Karpas-422 (cell line): ENCODE measurements around the gene EFHD2. TPM values are rescaled to one million over a fixed set of nuclear protein-coding genes. Genes with fewer than 3 reads are reported as not detected.
A peak's percentile ranks its signal among the peaks of the same experiment; 100 is the strongest.

Source experiments
- DNase-seq: peaks from one replicate; pipeline ENCODE4 v3.0.0-alpha.2; 2015
- H2AFZ ChIP-seq: fragments of 200-600 bp; sonication (generic); 2 replicates; pipeline ENCODE4 v1.6.1; 2014; ENCODE audit warnings: antibody characterized with exemption, low read length, mixed read lengths
- H3K27ac ChIP-seq: fragments of 200-600 bp; sonication (generic); 2 replicates; pipeline ENCODE4 v1.5.1; 2014; ENCODE audit warnings: mild to moderate bottlenecking, low read length, moderate library complexity
- H3K27me3 ChIP-seq: fragments of 200-600 bp; sonication (generic); 2 replicates; pipeline ENCODE4 v1.6.1; 2014; ENCODE audit warnings: low read length, mixed read lengths
- H3K36me3 ChIP-seq: fragments of 200-600 bp; sonication (generic); 2 replicates; pipeline ENCODE4 v1.6.1; 2014; ENCODE audit warnings: low read length, mixed read lengths; ENCODE audit not compliant: insufficient read depth
- H3K4me1 ChIP-seq: fragments of 200-600 bp; sonication (generic); 2 replicates; pipeline ENCODE4 v1.6.1; 2014; ENCODE audit warnings: mild to moderate bottlenecking, low read length, mixed read lengths
- H3K4me2 ChIP-seq: fragments of 200-600 bp; sonication (generic); 2 replicates; pipeline ENCODE4 v1.6.1; 2014; ENCODE audit warnings: low read length, low read depth, mild to moderate bottlenecking; ENCODE audit not compliant: poor library complexity, severe bottlenecking
- H3K4me3 ChIP-seq: fragments of 200-600 bp; sonication (generic); 2 replicates; pipeline ENCODE4 v1.5.1; 2014; ENCODE audit warnings: mild to moderate bottlenecking, antibody characterized with exemption, low read length, mixed read lengths
- H3K79me2 ChIP-seq: fragments of 200-600 bp; sonication (generic); 2 replicates; pipeline ENCODE4 v1.6.1; 2014; ENCODE audit warnings: mild to moderate bottlenecking, low read length, mixed read lengths
- H3K9ac ChIP-seq: fragments of 200-600 bp; sonication (generic); 2 replicates; pipeline ENCODE4 v1.6.0; 2014; ENCODE audit warnings: low read length
- H3K9me2 ChIP-seq: fragments of 200-600 bp; sonication (generic), shearing (Covaris generic); replicated peaks from 2 replicates; pipeline ENCODE4 v1.6.0; 2014; ENCODE audit warnings: mild to moderate bottlenecking, low read length, moderate library complexity; ENCODE audit not compliant: insufficient read depth
- H3K9me3 ChIP-seq: fragments of 300-700, 200-600 bp; sonication (generic); 2 replicates; pipeline ENCODE4 v1.6.1; 2014; ENCODE audit warnings: low read length, mixed read lengths
- H4K20me1 ChIP-seq: fragments of 200-600 bp; sonication (generic); 2 replicates; pipeline ENCODE4 v1.6.1; 2014; ENCODE audit warnings: mild to moderate bottlenecking, antibody characterized with exemption, low read length, low read depth; ENCODE audit not compliant: insufficient read depth
- total RNA-seq: library from RNA; depleted of rRNA; stranded (reverse); fragments of >200 nt; shearing (Covaris generic); gene quantifications from 2 replicates; pipeline ENCODE4 v1.2.3, GENCODE V29; 2014; ENCODE audit warnings: low replicate concordance; rRNA removed

EFHD2 gene
- 24.9 and 57.8 TPM in 2 replicates for total RNA-seq

- H2AFZ ChIP-seq, result peak within 1 kb of the TSS; percentile 82
These were observed at the start of gene EFHD2 for GRCh38 chr1:15409388-15410222. EFHD2 (plus strand) TSS chr1:15409888; CDS start chr1:15409972, 84 bp downstream.

GRCh38 chr1:15360700-15361099 lies 49.0 kb upstream of the EFHD2 start:
- Histone ChIP-seq H3K27me3 (no peaks in the 10 kb centered on the region), H3K4me1 (no peaks in the 10 kb centered on the region), H3K27ac (no peak overlapping the region), H2AFZ (no peak overlapping the region), H4K20me1 (no peaks in the 10 kb centered on the region), H3K4me3 (no peak overlapping the region), H3K4me2 (no peak overlapping the region), H3K9me3 (no peaks in the 10 kb centered on the region), H3K36me3 (no peaks in the 10 kb centered on the region), H3K79me2 (no peaks in the 10 kb centered on the region), H3K9me2 (no peaks in the 10 kb centered on the region), H3K9ac (no peak overlapping the region)
- no peak for DNase-seq

More at GRCh38 chr1:15409388-15410222, at the start of gene EFHD2:
- peaks cover 18% of the 10 kb centered on the region; the same call in 1 of the 2 replicates for H4K20me1 ChIP-seq
- H3K4me3 ChIP-seq, result peak within 1 kb of the TSS; percentile 75
- peak within 1 kb of the TSS; percentile 97 for H3K9ac ChIP-seq
- H3K9me2 ChIP-seq, result no peaks in the 10 kb centered on the region
- H3K4me2 ChIP-seq, result peak within 1 kb of the TSS; percentile 97
- H3K27me3 ChIP-seq, result no peaks in the 10 kb centered on the region
- DNase-seq, result peak; percentile 94
- peaks cover 21% of the 10 kb centered on the region for H3K4me1 ChIP-seq
- peaks cover 1% of the 10 kb centered on the region; the same call in 1 of the 2 replicates for H3K36me3 ChIP-seq
- peak within 1 kb of the TSS; percentile 51 for H3K27ac ChIP-seq
- H3K9me3 ChIP-seq, result no peaks in the 10 kb centered on the region
- H3K79me2 ChIP-seq, result peaks cover 47% of the 10 kb centered on the region

GRCh38 chr1:15362096-15362736 lies 47.5 kb upstream of the EFHD2 start:
- Histone ChIP-seq H3K9me2 (no peaks in the 10 kb centered on the region), H3K27me3 (no peaks in the 10 kb centered on the region), H4K20me1 (no peaks in the 10 kb centered on the region), H3K36me3 (no peaks in the 10 kb centered on the region), H2AFZ (no peak overlapping the region), H3K4me1 (no peaks in the 10 kb centered on the region), H3K4me3 (no peak overlapping the region), H3K4me2 (no peak overlapping the region), H3K27ac (no peak overlapping the region), H3K79me2 (no peaks in the 10 kb centered on the region), H3K9ac (no peak overlapping the region), H3K9me3 (no peaks in the 10 kb centered on the region)
- DNase-seq, result no peak

GRCh38 chr1:15362737-15363128 lies 47.0 kb upstream of the EFHD2 start:
- Histone ChIP-seq H3K9me3 (no peaks in the 10 kb centered on the region), H3K79me2 (no peaks in the 10 kb centered on the region), H3K27ac (no peak overlapping the region), H2AFZ (no peak overlapping the region), H3K9me2 (no peaks in the 10 kb centered on the region), H3K9ac (no peak overlapping the region), H3K4me2 (no peak overlapping the region), H3K27me3 (no peaks in the 10 kb centered on the region), H4K20me1 (no peaks in the 10 kb centered on the region), H3K4me1 (no peaks in the 10 kb centered on the region), H3K4me3 (no peak overlapping the region), H3K36me3 (no peaks in the 10 kb centered on the region)
- no peak for DNase-seq

- no peak overlapping the region for H3K4me2 ChIP-seq
- H3K9ac ChIP-seq, result no peak overlapping the region
- H3K36me3 ChIP-seq, result no peaks in the 10 kb centered on the region
- H3K27me3 ChIP-seq, result no peaks in the 10 kb centered on the region
- H2AFZ ChIP-seq, result no peak overlapping the region
- no peaks in the 10 kb centered on the region for H3K79me2 ChIP-seq
- no peaks in the 10 kb centered on the region for H3K9me2 ChIP-seq
- peak; percentile 46 for DNase-seq
- H3K4me1 ChIP-seq, result no peaks in the 10 kb centered on the region
- H4K20me1 ChIP-seq, result no peaks in the 10 kb centered on the region
- H3K27ac ChIP-seq, result no peak overlapping the region
- no peak overlapping the region for H3K4me3 ChIP-seq
- no peaks in the 10 kb centered on the region for H3K9me3 ChIP-seq
These were observed 44.9 kb upstream of the EFHD2 start for GRCh38 chr1:15364740-15365139.

- H3K79me2 ChIP-seq, result no peaks in the 10 kb centered on the region
- no peaks in the 10 kb centered on the region for H3K27me3 ChIP-seq
- H2AFZ ChIP-seq, result no peak overlapping the region
- DNase-seq, result no peak
- no peaks in the 10 kb centered on the region for H3K36me3 ChIP-seq
- no peaks in the 10 kb centered on the region for H3K4me1 ChIP-seq
- no peak overlapping the region for H3K4me3 ChIP-seq
- H3K9ac ChIP-seq, result no peak overlapping the region
- H4K20me1 ChIP-seq, result no peaks in the 10 kb centered on the region
- H3K9me2 ChIP-seq, result no peaks in the 10 kb centered on the region
- H3K27ac ChIP-seq, result no peak overlapping the region
- no peak overlapping the region for H3K4me2 ChIP-seq
- no peaks in the 10 kb centered on the region for H3K9me3 ChIP-seq
These were observed 40.8 kb upstream of the EFHD2 start for GRCh38 chr1:15368888-15369287.

GRCh38 chr1:15370268-15370667 lies 39.4 kb upstream of the EFHD2 start:
- Histone ChIP-seq H4K20me1 (no peaks in the 10 kb centered on the region), H3K9me2 (no peaks in the 10 kb centered on the region), H3K79me2 (no peaks in the 10 kb centered on the region), H3K4me3 (no peak overlapping the region), H3K4me2 (no peak overlapping the region), H3K36me3 (no peaks in the 10 kb centered on the region), H3K4me1 (no peaks in the 10 kb centered on the region), H3K9ac (no peak overlapping the region), H3K9me3 (no peaks in the 10 kb centered on the region), H3K27ac (no peak overlapping the region), H3K27me3 (no peaks in the 10 kb centered on the region), H2AFZ (no peak overlapping the region)
- no peak for DNase-seq

- no peak overlapping the region for H3K4me3 ChIP-seq
- no peaks in the 10 kb centered on the region for H3K79me2 ChIP-seq
- H3K27me3 ChIP-seq, result no peaks in the 10 kb centered on the region
- DNase-seq, result no peak
- no peaks in the 10 kb centered on the region for H3K36me3 ChIP-seq
- no peak overlapping the region for H3K9ac ChIP-seq
- H4K20me1 ChIP-seq, result no peaks in the 10 kb centered on the region
- H2AFZ ChIP-seq, result no peak overlapping the region
- H3K9me3 ChIP-seq, result no peaks in the 10 kb centered on the region
- no peaks in the 10 kb centered on the region for H3K4me1 ChIP-seq
- no peak overlapping the region for H3K27ac ChIP-seq
- no peak overlapping the region for H3K4me2 ChIP-seq
- H3K9me2 ChIP-seq, result no peaks in the 10 kb centered on the region
These were observed 38.7 kb upstream of the EFHD2 start for GRCh38 chr1:15370781-15371520.
